Measurements from ENCODE around the gene KAT6B.

Gene KAT6B

DNA sequence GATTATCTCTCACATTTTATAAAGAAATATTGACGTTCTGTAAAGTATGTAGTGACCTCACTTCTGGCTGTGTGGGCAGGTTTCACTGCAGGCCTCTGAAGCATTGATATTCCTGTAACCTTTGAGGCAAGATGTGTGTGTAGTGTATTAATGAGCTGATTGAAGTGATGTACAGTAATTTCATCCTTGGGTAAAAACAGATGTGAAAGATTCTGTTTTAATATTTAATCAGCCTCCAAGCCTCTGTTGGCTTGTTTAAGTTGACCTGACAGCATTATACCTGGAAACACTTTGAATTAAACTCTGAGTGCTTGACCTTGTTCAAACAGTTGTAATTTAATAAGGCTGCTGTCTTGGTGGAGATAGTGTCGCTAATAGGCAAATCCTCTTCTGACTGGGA lies 74.9 kb downstream of the KAT6B start:
- in situ Hi-C loops (cut with MboI; ENCODE audit: low pct_unique_long_range_greater_than_20kb, low sequenced_read_pairs, unreplicated experiment), result no loop called here
- TF ChIP-seq CTCF (IDR thresholded peaks at IDR 0.05; ENCODE audit: extremely low read depth, insufficient read depth, missing control alignments), result no peak
- DNase-seq (ENCODE audit: low spot score), result no peak

DNA sequence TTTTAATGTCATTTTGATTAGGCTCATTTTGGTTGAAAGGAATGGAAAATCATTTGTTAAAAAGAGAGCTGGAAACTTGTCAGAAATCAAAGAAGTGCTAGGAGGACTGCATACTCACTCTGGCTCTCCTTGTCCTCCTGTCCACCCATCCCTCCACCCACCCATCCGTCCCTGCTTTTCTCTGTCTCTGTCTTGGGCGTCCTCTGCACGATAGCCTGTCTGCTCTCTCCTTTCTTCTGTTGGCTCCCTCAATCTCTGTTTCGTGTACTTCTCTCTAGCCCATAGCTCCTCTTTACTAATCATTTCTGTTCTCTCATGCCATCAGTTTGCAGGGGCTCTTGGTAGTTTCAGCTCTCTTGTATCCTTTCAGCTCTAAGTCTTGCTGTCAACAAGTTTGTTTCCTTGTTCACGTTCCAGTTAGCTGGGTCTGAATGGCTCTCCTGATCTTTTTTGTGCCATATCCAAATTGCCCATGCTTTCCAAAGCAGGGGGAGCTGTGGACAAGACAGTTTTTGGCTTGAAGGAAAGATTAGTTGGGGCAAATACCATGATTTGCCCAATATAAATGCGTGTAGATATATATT lies 75.6 kb downstream of the KAT6B start:
- no peak for TF ChIP-seq CTCF (IDR thresholded peaks at IDR 0.05; ENCODE audit: extremely low read depth, insufficient read depth, missing control alignments)
- no peak for DNase-seq (ENCODE audit: low spot score)
- in situ Hi-C loops (cut with MboI; ENCODE audit: low pct_unique_long_range_greater_than_20kb, low sequenced_read_pairs, unreplicated experiment), result no loop called here

- in situ Hi-C loops (cut with MboI; ENCODE audit: low pct_unique_long_range_greater_than_20kb, low sequenced_read_pairs, unreplicated experiment), result no loop called here
- TF ChIP-seq CTCF (IDR thresholded peaks at IDR 0.05; ENCODE audit: extremely low read depth, insufficient read depth, missing control alignments), result no peak
Measured at GRCh38 chr10:74903491-74903890, 77.1 kb downstream of the KAT6B start.

DNA sequence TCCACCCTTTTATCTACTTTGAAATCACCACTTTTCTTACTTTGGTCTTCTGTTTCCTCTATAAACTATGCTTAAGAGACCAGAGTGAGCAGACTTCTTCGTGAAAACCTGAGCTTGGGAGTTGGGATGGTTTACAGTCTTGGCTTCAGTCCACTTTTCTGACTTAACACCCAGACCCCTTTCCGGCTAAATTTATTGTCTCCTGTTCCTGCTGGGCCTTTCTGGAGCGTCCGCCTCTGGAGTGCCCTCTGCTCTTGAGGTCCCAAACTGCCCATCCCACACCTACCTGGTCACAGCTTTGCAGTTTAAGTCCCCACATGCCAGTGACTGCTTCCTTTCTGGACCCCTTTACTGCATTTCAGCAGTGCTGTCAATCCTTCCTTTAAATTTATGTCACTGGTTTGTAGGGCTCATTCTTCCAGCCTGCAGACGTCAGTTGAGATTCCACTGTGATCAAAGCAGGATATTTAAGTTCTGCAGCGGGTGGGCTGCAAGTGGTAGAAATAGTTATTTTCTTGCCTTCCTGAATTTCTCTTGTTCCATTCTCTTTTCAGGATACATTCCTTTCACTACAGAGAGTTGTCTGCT lies 80.3 kb downstream of the KAT6B start:
- TF ChIP-seq CTCF (IDR thresholded peaks at IDR 0.05; ENCODE audit: extremely low read depth, insufficient read depth, missing control alignments), result no peak
- in situ Hi-C loops (cut with MboI; ENCODE audit: low pct_unique_long_range_greater_than_20kb, low sequenced_read_pairs, unreplicated experiment), result no loop called here
- DNase-seq (ENCODE audit: low spot score), result no peak

More at GRCh38 chr10:74903491-74903890, 77.1 kb downstream of the KAT6B start:
- no peak for DNase-seq (ENCODE audit: low spot score)

DNA sequence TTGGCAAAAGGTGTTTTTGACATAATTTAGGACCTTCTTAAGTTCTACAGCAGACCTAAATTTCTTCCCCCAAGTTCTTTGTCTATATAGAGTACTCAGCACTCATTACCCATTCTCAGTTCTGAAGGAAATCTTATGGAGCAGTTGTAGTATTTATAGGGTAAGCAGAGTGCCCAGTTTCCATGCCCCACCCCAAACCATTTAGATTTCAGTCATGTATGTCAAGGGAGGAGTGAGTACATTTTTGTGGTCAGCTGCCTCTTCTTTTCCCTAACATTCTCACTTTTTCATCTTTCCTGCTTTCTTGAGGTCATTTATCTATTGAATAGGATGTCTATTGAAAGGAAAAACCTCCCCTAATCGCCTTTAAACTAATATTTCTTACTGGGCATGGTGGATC lies 83.3 kb downstream of the KAT6B start:
- no peak for TF ChIP-seq CTCF (IDR thresholded peaks at IDR 0.05; ENCODE audit: extremely low read depth, insufficient read depth, missing control alignments)
- no peak for DNase-seq (ENCODE audit: low spot score)
- in situ Hi-C loops (cut with MboI; ENCODE audit: low pct_unique_long_range_greater_than_20kb, low sequenced_read_pairs, unreplicated experiment), result no loop called here

- in situ Hi-C loops (cut with MboI; ENCODE audit: low pct_unique_long_range_greater_than_20kb, low sequenced_read_pairs, unreplicated experiment), result no loop called here
- no peak for DNase-seq (ENCODE audit: low spot score)
- TF ChIP-seq CTCF (IDR thresholded peaks at IDR 0.05; ENCODE audit: extremely low read depth, insufficient read depth, missing control alignments), result no peak
Measured at GRCh38 chr10:74910241-74910975, 84.0 kb downstream of the KAT6B start.
